ENCODE measurements around the gene APOA5.

APOA5 gene

DNA sequence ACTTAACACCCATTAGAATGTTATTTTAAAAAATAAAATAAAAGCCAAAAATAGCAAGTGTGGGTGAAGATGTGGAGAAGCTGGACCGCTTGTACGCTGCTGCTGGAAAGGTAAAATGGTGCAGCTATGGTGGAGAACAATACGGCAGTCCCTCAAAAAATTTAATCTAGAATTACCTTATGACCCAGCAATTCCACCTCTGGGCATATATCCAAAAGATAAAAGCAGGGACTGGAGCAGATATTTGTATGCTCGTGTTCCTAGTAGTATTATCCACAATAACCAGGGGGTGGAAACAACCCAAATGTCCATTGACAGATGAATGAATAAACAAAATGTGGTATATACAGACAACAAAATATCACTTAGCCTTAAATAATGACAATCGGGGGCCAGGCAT, 6.1 kb upstream of the APOA5 start:
- no peak for DNase-seq (ENCODE audit: low read depth, low spot score)
- H3K4me3 ChIP-seq (ENCODE audit: low read depth, low read length), result no peak overlapping the region
- TF ChIP-seq, protein P1, sequence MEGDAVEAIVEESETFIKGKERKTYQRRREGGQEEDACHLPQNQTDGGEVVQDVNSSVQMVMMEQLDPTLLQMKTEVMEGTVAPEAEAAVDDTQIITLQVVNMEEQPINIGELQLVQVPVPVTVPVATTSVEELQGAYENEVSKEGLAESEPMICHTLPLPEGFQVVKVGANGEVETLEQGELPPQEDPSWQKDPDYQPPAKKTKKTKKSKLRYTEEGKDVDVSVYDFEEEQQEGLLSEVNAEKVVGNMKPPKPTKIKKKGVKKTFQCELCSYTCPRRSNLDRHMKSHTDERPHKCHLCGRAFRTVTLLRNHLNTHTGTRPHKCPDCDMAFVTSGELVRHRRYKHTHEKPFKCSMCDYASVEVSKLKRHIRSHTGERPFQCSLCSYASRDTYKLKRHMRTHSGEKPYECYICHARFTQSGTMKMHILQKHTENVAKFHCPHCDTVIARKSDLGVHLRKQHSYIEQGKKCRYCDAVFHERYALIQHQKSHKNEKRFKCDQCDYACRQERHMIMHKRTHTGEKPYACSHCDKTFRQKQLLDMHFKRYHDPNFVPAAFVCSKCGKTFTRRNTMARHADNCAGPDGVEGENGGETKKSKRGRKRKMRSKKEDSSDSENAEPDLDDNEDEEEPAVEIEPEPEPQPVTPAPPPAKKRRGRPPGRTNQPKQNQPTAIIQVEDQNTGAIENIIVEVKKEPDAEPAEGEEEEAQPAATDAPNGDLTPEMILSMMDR (IDR thresholded peaks at IDR 0.05; ENCODE audit: low read depth, low read length), result no peak
- in situ Hi-C loops (cut with HindIII; ENCODE audit: low sequenced_read_pairs), result no loop called here

DNA sequence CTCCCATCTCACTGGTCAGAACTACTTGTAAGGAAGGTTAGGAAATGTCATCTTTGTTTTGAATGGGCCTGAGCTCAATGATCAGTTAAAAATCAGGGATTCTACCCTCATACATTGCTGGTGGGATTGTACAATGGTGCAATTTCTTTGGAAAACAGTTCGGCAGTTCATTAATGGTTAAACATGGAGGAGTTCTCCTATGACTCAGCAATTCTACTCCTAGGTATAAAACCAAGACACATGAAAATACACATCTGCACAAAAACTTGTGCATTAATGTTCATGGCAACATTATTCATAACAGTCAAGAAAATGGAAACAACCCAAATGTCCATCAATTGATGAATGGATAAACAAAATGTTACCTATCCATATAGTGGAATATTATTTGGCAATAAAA, 4.9 kb upstream of the APOA5 start:
- no peak for DNase-seq (ENCODE audit: low read depth, low spot score)
- no peak overlapping the region for H3K4me3 ChIP-seq (ENCODE audit: low read depth, low read length)
- TF ChIP-seq, protein P1 (IDR thresholded peaks at IDR 0.05; ENCODE audit: low read depth, low read length), result no peak
- in situ Hi-C loops (cut with HindIII; ENCODE audit: low sequenced_read_pairs), result no loop called here

DNA sequence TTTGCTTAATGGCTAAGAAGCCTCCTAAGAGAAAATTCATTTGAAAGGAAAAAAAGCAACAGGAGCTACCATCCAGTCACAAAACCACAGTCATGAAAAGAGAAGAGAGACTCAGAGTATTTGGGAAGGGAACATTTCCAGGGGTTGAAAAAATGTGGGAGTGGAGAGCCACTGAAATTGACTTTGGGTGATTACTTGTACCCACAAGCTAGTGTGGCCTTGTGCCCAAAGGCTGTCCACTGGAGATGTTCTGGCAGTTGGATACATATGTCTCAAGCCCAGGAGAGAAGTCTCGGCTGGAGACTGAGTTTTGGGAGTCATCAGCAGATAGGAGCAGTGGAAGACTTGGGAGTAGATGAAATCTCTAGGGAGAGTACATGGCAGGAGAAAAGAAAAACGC, 3.2 kb upstream of the APOA5 start:
- in situ Hi-C loops (cut with HindIII; ENCODE audit: low sequenced_read_pairs), result no loop called here
- TF ChIP-seq, protein P1 (IDR thresholded peaks at IDR 0.05; ENCODE audit: low read depth, low read length), result no peak
- DNase-seq (ENCODE audit: low read depth, low spot score), result no peak
- no peak overlapping the region for H3K4me3 ChIP-seq (ENCODE audit: low read depth, low read length)

DNA sequence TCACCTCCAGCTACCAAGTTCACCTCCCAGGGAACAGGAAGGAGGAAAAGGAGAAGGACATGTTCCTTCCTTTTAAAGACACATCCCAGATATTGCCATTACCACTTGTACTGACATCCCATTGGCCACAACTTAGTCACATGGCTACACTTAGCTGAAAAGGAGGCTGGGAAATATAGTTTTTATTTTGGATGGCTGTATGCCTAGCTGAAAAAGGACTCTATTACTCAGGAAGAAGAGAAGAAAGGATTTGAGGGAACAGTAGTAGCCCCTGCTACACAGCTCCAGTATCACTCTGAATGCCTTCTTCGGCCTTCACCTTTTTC, 2.1 kb upstream of the APOA5 start:
- in situ Hi-C loops (cut with HindIII; ENCODE audit: low sequenced_read_pairs), result no loop called here
- H3K4me3 ChIP-seq (ENCODE audit: low read depth, low read length), result no peak overlapping the region
- TF ChIP-seq, protein P1 (IDR thresholded peaks at IDR 0.05; ENCODE audit: low read depth, low read length), result no peak
- DNase-seq (ENCODE audit: low read depth, low spot score), result peak; percentile 24

DNA sequence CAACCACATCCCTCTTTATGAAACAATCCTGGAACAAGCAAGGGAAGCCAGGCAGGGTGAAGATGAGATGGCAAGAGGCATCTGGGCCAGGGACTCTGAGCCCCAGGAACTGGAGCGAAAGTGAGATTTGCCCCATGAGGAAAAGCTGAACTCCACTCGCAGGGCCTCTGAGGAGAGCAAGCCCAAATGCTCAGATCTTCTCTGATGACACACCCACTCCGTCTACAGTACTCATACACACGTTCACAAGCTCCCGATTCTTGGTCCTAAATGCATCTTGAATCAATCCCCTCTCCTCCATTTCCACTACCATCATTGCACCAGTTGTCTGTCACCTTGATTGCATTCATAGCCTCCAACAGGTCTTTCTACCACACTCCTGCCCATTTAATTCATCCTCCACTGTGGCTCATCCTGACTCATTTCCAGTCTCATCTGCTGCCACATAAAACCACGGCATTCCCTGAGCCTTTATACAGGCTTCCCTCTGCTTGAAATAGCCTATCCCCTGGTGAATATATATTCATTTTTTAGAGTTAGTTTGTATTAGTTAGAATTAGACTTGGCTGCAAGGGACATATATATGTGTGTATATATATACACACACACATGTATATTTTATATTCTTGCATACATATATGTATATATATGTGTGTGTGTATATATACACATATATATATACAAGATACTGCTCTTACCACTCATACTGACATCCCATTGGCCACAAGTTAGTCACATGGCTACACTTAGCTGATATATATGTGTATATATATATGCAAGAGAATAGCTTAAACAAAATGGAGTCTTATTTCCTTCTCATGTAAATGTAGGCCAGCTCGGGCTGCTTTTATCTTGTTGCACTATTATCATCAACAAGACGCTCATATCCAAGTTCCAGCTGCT, 1.4 kb upstream of the APOA5 start:
- TF ChIP-seq, protein P1 (IDR thresholded peaks at IDR 0.05; ENCODE audit: low read depth, low read length), result no peak
- in situ Hi-C loops (cut with HindIII; ENCODE audit: low sequenced_read_pairs), result no loop called here

DNA sequence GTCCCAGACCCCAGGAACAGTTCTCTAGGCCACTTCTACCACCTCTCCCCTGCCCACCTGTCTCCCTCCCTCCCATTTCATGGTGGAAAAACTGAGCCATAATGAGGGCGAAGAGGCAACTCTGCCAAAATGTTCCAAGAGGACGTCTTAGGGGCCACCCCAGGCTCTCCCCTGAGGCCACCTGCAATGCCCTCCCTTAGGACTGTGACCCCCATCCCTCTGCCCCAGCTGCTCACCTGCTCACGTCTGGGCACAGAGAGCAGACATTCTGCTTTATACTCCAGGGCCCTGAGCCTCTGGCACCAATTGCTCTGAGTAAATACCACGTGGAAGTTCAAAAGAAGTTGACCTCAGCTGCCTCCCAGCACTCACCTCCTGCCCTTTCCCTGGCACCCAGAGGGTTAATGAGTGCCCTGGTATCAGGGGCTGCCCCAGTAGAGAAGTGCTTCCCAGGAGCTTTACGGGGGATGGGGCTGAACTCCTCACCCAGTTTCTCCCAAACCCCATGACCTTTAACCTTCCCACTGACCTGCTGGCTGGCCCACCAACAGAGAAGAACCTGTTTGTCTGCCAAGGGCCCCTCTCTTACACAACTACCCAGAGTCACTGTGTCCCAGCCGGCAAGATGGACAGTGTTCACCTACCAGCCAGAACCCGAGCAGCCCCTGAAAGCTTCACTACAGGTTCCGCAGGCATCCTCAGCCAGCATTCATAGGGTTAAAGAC, 627 bp upstream of the APOA5 start:
- TF ChIP-seq, protein P1 (IDR thresholded peaks at IDR 0.05; ENCODE audit: low read depth, low read length), result no peak
- H3K4me3 ChIP-seq (ENCODE audit: low read depth, low read length), result no peak overlapping the region
- DNase-seq (ENCODE audit: low read depth, low spot score), result no peak
- in situ Hi-C loops (cut with HindIII; ENCODE audit: low sequenced_read_pairs), result no loop called here

More for the DNA sequence above, 1.4 kb upstream of the APOA5 start:
- no peak overlapping the region for H3K4me3 ChIP-seq (ENCODE audit: low read depth, low read length)
- peak; percentile 74 for DNase-seq (ENCODE audit: low read depth, low spot score)
